ENCODE results near the gene RBM5.

The RBM5 gene

DNA sequence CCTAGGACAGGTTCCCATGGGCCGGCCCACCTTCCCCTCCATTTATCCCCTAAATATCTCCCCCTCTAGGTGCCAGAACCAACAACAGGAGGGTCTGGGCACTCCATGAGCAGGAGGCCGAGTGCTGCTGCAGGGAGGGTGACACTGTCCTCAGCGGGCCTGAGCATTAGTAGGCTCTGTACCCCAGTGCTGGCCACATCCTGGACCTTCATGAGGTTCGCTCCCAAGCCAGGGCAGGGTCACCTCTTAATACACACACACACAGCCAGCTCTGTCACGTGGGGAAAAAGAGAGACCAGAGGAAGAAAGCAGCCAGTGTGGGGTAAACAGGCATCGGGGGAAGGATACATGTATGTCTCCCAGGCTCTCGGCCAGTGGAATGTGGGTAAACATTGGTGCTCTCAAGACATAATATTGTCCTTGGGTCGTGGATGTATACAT, 38.6 kb downstream of the RBM5 start:
- TF ChIP-seq ZNF565 (CRISPR knock-in tag; conservative IDR thresholded peaks at IDR 0.05; ENCODE audit: low read depth) = no peak
- no peak for TF ChIP-seq GLIS3 (CRISPR knock-in tag; IDR thresholded peaks at IDR 0.05)
- TF ChIP-seq, protein P1, sequence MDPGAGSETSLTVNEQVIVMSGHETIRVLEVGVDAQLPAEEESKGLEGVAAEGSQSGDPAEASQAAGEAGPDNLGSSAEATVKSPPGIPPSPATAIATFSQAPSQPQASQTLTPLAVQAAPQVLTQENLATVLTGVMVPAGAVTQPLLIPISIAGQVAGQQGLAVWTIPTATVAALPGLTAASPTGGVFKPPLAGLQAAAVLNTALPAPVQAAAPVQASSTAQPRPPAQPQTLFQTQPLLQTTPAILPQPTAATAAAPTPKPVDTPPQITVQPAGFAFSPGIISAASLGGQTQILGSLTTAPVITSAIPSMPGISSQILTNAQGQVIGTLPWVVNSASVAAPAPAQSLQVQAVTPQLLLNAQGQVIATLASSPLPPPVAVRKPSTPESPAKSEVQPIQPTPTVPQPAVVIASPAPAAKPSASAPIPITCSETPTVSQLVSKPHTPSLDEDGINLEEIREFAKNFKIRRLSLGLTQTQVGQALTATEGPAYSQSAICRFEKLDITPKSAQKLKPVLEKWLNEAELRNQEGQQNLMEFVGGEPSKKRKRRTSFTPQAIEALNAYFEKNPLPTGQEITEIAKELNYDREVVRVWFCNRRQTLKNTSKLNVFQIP (CRISPR knock-in tag; IDR thresholded peaks at IDR 0.05; ENCODE audit: borderline replicate concordance, low read depth) = no peak
- no peak for TF ChIP-seq ZNF8 (CRISPR knock-in tag; IDR thresholded peaks at IDR 0.05)
- no peak for TF ChIP-seq ZC3H10 (CRISPR knock-in tag; IDR thresholded peaks at IDR 0.05)
- no peak for TF ChIP-seq CSDC2 (CRISPR knock-in tag; IDR thresholded peaks at IDR 0.05)
- TF ChIP-seq RARB (CRISPR knock-in tag; IDR thresholded peaks at IDR 0.05) = no peak
- TF ChIP-seq ESRRG (CRISPR knock-in tag; IDR thresholded peaks at IDR 0.05) = no peak
- TF ChIP-seq, protein P2, sequence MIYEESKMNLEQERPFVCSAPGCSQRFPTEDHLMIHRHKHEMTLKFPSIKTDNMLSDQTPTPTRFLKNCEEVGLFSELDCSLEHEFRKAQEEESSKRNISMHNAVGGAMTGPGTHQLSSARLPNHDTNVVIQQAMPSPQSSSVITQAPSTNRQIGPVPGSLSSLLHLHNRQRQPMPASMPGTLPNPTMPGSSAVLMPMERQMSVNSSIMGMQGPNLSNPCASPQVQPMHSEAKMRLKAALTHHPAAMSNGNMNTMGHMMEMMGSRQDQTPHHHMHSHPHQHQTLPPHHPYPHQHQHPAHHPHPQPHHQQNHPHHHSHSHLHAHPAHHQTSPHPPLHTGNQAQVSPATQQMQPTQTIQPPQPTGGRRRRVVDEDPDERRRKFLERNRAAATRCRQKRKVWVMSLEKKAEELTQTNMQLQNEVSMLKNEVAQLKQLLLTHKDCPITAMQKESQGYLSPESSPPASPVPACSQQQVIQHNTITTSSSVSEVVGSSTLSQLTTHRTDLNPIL (CRISPR knock-in tag; IDR thresholded peaks at IDR 0.05; ENCODE audit: low read depth) = no peak
- no peak for TF ChIP-seq ZFP30 (CRISPR knock-in tag; IDR thresholded peaks at IDR 0.05)
- TF ChIP-seq ISL1 (CRISPR knock-in tag; IDR thresholded peaks at IDR 0.05) = no peak
- TF ChIP-seq, protein P3, sequence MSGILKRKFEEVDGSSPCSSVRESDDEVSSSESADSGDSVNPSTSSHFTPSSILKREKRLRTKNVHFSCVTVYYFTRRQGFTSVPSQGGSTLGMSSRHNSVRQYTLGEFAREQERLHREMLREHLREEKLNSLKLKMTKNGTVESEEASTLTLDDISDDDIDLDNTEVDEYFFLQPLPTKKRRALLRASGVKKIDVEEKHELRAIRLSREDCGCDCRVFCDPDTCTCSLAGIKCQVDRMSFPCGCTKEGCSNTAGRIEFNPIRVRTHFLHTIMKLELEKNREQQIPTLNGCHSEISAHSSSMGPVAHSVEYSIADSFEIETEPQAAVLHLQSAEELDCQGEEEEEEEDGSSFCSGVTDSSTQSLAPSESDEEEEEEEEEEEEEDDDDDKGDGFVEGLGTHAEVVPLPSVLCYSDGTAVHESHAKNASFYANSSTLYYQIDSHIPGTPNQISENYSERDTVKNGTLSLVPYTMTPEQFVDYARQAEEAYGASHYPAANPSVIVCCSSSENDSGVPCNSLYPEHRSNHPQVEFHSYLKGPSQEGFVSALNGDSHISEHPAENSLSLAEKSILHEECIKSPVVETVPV (CRISPR knock-in tag; IDR thresholded peaks at IDR 0.05) = no peak
- no peak for TF ChIP-seq TOX (CRISPR knock-in tag; IDR thresholded peaks at IDR 0.05; ENCODE audit: borderline replicate concordance)
- TF ChIP-seq PPARA (CRISPR knock-in tag; IDR thresholded peaks at IDR 0.05; ENCODE audit: borderline replicate concordance) = no peak
- TF ChIP-seq, protein P4, sequence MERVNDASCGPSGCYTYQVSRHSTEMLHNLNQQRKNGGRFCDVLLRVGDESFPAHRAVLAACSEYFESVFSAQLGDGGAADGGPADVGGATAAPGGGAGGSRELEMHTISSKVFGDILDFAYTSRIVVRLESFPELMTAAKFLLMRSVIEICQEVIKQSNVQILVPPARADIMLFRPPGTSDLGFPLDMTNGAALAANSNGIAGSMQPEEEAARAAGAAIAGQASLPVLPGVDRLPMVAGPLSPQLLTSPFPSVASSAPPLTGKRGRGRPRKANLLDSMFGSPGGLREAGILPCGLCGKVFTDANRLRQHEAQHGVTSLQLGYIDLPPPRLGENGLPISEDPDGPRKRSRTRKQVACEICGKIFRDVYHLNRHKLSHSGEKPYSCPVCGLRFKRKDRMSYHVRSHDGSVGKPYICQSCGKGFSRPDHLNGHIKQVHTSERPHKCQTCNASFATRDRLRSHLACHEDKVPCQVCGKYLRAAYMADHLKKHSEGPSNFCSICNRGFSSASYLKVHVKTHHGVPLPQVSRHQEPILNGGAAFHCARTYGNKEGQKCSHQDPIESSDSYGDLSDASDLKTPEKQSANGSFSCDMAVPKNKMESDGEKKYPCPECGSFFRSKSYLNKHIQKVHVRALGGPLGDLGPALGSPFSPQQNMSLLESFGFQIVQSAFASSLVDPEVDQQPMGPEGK (CRISPR knock-in tag; IDR thresholded peaks at IDR 0.05; ENCODE audit: borderline replicate concordance) = no peak
- no peak for TF ChIP-seq BACH2 (CRISPR knock-in tag; IDR thresholded peaks at IDR 0.05; ENCODE audit: borderline replicate concordance)
- no peak for TF ChIP-seq ARNTL (CRISPR knock-in tag; IDR thresholded peaks at IDR 0.05; ENCODE audit: borderline replicate concordance, low read depth)
- no peak for ATAC-seq

DNA sequence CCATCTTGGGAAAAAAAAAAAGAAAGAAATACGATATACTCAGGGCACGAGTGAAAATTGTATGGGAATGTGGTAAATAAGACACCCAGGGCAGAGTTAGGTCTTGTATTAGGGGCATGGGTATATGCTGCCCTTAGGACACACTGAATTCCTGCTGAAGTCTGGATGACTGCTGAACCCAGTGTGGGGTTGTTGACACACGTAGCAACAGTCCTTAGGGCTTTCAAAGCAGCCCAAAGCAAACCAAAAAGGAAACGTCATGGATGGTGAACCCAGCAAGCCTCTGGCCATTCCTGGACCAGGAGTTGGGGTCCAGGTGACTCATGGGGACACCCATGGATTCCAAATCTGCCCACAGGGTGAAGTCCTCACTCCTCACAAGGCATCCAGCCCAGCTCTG, 39.3 kb downstream of the RBM5 start:
- no peak for ATAC-seq
- TF ChIP-seq ZFP3 (CRISPR knock-in tag; IDR thresholded peaks at IDR 0.05) (no peak), ZNF565 (CRISPR knock-in tag; conservative IDR thresholded peaks at IDR 0.05; ENCODE audit: low read depth) (no peak), ZFP30 (CRISPR knock-in tag; IDR thresholded peaks at IDR 0.05) (no peak), ESRRG (CRISPR knock-in tag; IDR thresholded peaks at IDR 0.05) (no peak)
- TF ChIP-seq, protein P3 (CRISPR knock-in tag; IDR thresholded peaks at IDR 0.05) = no peak

DNA sequence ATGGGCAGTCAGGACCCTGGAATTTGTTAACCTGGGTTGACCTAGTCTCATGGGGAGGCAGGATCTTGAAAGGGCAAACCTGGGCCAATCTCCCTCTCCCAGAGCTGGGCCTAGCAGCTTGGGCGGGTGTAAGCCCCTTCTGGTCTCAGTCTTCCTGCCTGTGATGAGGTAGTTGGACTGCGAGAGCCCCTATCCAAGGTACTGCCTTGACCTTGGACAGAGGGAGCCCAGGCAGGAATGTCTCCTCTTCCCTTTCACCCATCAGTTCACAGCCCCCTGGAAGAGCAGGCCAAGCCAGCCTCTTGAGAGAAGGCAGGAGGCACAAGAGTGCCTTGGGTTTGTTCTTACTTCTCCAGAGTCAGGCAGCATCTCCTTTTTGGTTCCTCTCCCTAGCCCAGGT, 41.7 kb downstream of the RBM5 start:
- no peak for ATAC-seq
- TF ChIP-seq RARB (CRISPR knock-in tag; IDR thresholded peaks at IDR 0.05) (no peak), TCF4 (CRISPR knock-in tag; IDR thresholded peaks at IDR 0.05; ENCODE audit: borderline replicate concordance) (no peak), ZFP3 (CRISPR knock-in tag; IDR thresholded peaks at IDR 0.05) (no peak), TOX (CRISPR knock-in tag; IDR thresholded peaks at IDR 0.05; ENCODE audit: borderline replicate concordance) (no peak), ZNF70 (CRISPR knock-in tag; IDR thresholded peaks at IDR 0.05) (no peak), ZNF565 (CRISPR knock-in tag; conservative IDR thresholded peaks at IDR 0.05; ENCODE audit: low read depth) (no peak), ISL1 (CRISPR knock-in tag; IDR thresholded peaks at IDR 0.05) (no peak), GLIS3 (CRISPR knock-in tag; IDR thresholded peaks at IDR 0.05) (no peak), OSR1 (CRISPR knock-in tag; IDR thresholded peaks at IDR 0.05) (no peak), CSDC2 (CRISPR knock-in tag; IDR thresholded peaks at IDR 0.05) (no peak)
- TF ChIP-seq, protein P4 (CRISPR knock-in tag; IDR thresholded peaks at IDR 0.05; ENCODE audit: borderline replicate concordance) = no peak
- TF ChIP-seq, protein P2 (CRISPR knock-in tag; IDR thresholded peaks at IDR 0.05; ENCODE audit: low read depth) = no peak

Measured in SK-N-SH treated with all-trans-retinoic acid at 6 μM for 48 hours (cell line).